ENCODE data around the gene CORO2B. TPM values are rescaled to one million over a fixed set of nuclear protein-coding genes. Genes with fewer than 3 reads are reported as not detected.

Gene CORO2B
- total RNA-seq, 1 donor from 2014 or later = 0.16 TPM

- intact Hi-C loops (cut with micrococcal nuclease) = loop anchor here (5.0 to 10.0 kb wide), 3 partner anchors 65 to 275 kb away; partner anchors contain the start of gene ANP32A
- Mint-ChIP-seq H3K27ac (no peak overlapping the region), H3K4me3 (no peak overlapping the region), H3K9me3 (no peaks in the 10 kb centered on the region), H3K4me1 (no peaks in the 10 kb centered on the region), H3K27me3 (peaks cover 39% of the 10 kb centered on the region), H3K36me3 (ENCODE audit: low read depth) (no peaks in the 10 kb centered on the region)
- DNase-seq = no peak
Measured at GRCh38 chr15:68550004-68550403, 28.8 kb upstream of the CORO2B start.

GRCh38 chr15:68550498-68551295 is 28.1 kb upstream of the CORO2B start:
- Mint-ChIP-seq H3K27ac (no peak overlapping the region), H3K9me3 (no peaks in the 10 kb centered on the region), H3K4me3 (no peak overlapping the region), H3K4me1 (no peaks in the 10 kb centered on the region), H3K27me3 (peaks cover 39% of the 10 kb centered on the region), H3K36me3 (ENCODE audit: low read depth) (no peaks in the 10 kb centered on the region)
- peak; percentile 92 for DNase-seq
- intact Hi-C loops (cut with micrococcal nuclease) = loop anchor here (5.0 to 10.0 kb wide), 3 partner anchors 64 to 274 kb away; partner anchors contain the start of gene ANP32A

GRCh38 chr15:68551296-68551635 is 27.5 kb upstream of the CORO2B start:
- Mint-ChIP-seq H3K36me3 (ENCODE audit: low read depth) (no peaks in the 10 kb centered on the region), H3K9me3 (no peaks in the 10 kb centered on the region), H3K4me1 (no peaks in the 10 kb centered on the region), H3K27me3 (peaks cover 36% of the 10 kb centered on the region), H3K4me3 (no peak overlapping the region), H3K27ac (no peak overlapping the region)
- DNase-seq = no peak
- intact Hi-C loops (cut with micrococcal nuclease) = loop anchor here (5.0 to 10.0 kb wide), 3 partner anchors 64 to 274 kb away; partner anchors contain the start of gene ANP32A

GRCh38 chr15:68552344-68552743 is 26.4 kb upstream of the CORO2B start:
- H3K4me1 Mint-ChIP-seq = no peaks in the 10 kb centered on the region
- peaks cover 37% of the 10 kb centered on the region for H3K27me3 Mint-ChIP-seq
- intact Hi-C loops (cut with micrococcal nuclease) = loop anchor here (5.0 to 10.0 kb wide), 3 partner anchors 62 to 272 kb away; partner anchors contain the start of gene ANP32A
- H3K9me3 Mint-ChIP-seq = no peaks in the 10 kb centered on the region
- no peaks in the 10 kb centered on the region for H3K36me3 Mint-ChIP-seq (ENCODE audit: low read depth)
- no peak for DNase-seq
- no peak overlapping the region for H3K27ac Mint-ChIP-seq
- H3K4me3 Mint-ChIP-seq = no peak overlapping the region

GRCh38 chr15:68552773-68553172 is 26.0 kb upstream of the CORO2B start:
- intact Hi-C loops (cut with micrococcal nuclease) = loop anchor here (5.0 to 10.0 kb wide), 3 partner anchors 62 to 272 kb away; partner anchors contain the start of gene ANP32A
- Mint-ChIP-seq H3K4me3 (no peak overlapping the region), H3K9me3 (no peaks in the 10 kb centered on the region), H3K27me3 (peaks cover 39% of the 10 kb centered on the region), H3K36me3 (ENCODE audit: low read depth) (no peaks in the 10 kb centered on the region), H3K27ac (no peak overlapping the region), H3K4me1 (no peaks in the 10 kb centered on the region)
- DNase-seq = no peak

GRCh38 chr15:68553314-68553993 is 25.3 kb upstream of the CORO2B start:
- Mint-ChIP-seq H3K4me3 (no peak overlapping the region), H3K4me1 (peaks cover under 1% of the 10 kb centered on the region), H3K27me3 (peaks cover 40% of the 10 kb centered on the region), H3K9me3 (no peaks in the 10 kb centered on the region), H3K36me3 (ENCODE audit: low read depth) (no peaks in the 10 kb centered on the region), H3K27ac (no peak overlapping the region)
- intact Hi-C loops (cut with micrococcal nuclease) = loop anchor here (5.0 to 10.0 kb wide), 3 partner anchors 61 to 271 kb away; partner anchors contain the start of gene ANP32A
- no peak for DNase-seq

- H3K4me3 Mint-ChIP-seq = no peak overlapping the region
- H3K27me3 Mint-ChIP-seq = peaks cover 43% of the 10 kb centered on the region
- intact Hi-C loops (cut with micrococcal nuclease) = loop anchor here (1.0 to 10.0 kb wide), 4 partner anchors 61 to 271 kb away; partner anchors contain the start of gene ANP32A
- H3K9me3 Mint-ChIP-seq = no peaks in the 10 kb centered on the region
- peaks cover 8% of the 10 kb centered on the region for H3K4me1 Mint-ChIP-seq
- DNase-seq = peak; percentile 92
- H3K36me3 Mint-ChIP-seq (ENCODE audit: low read depth) = no peaks in the 10 kb centered on the region
- H3K27ac Mint-ChIP-seq = no peak overlapping the region
Measured at GRCh38 chr15:68553994-68554720, 24.6 kb upstream of the CORO2B start.

- Mint-ChIP-seq H3K4me3 (no peak overlapping the region), H3K27me3 (peaks cover 48% of the 10 kb centered on the region), H3K36me3 (ENCODE audit: low read depth) (no peaks in the 10 kb centered on the region), H3K27ac (no peak overlapping the region), H3K4me1 (peaks cover 15% of the 10 kb centered on the region), H3K9me3 (no peaks in the 10 kb centered on the region)
- DNase-seq = no peak
- intact Hi-C loops (cut with micrococcal nuclease) = loop anchor here (1.0 to 10.0 kb wide), 4 partner anchors 60 to 270 kb away; partner anchors contain the start of gene ANP32A
Measured at GRCh38 chr15:68554721-68555678, 23.8 kb upstream of the CORO2B start.

GRCh38 chr15:68555679-68556037 is 23.1 kb upstream of the CORO2B start:
- no peak for DNase-seq
- peaks cover 18% of the 10 kb centered on the region for H3K4me1 Mint-ChIP-seq
- H3K9me3 Mint-ChIP-seq = no peaks in the 10 kb centered on the region
- H3K27ac Mint-ChIP-seq = no peak overlapping the region
- intact Hi-C loops (cut with micrococcal nuclease) = loop anchor here (10.0 kb wide), 2 partner anchors 59 to 269 kb away; partner anchors contain the start of gene ANP32A
- no peaks in the 10 kb centered on the region for H3K36me3 Mint-ChIP-seq (ENCODE audit: low read depth)
- peaks cover 49% of the 10 kb centered on the region for H3K27me3 Mint-ChIP-seq
- no peak overlapping the region for H3K4me3 Mint-ChIP-seq

GRCh38 chr15:68556139-68556990 is 22.4 kb upstream of the CORO2B start:
- H3K27ac Mint-ChIP-seq = no peak overlapping the region
- H3K27me3 Mint-ChIP-seq = peaks cover 50% of the 10 kb centered on the region
- no peak for DNase-seq
- intact Hi-C loops (cut with micrococcal nuclease) = loop anchor here (10.0 kb wide), 2 partner anchors 58 to 268 kb away; partner anchors contain the start of gene ANP32A
- H3K4me1 Mint-ChIP-seq = peaks cover 18% of the 10 kb centered on the region
- no peak overlapping the region for H3K4me3 Mint-ChIP-seq
- H3K9me3 Mint-ChIP-seq = no peaks in the 10 kb centered on the region
- no peaks in the 10 kb centered on the region for H3K36me3 Mint-ChIP-seq (ENCODE audit: low read depth)

- no peak for DNase-seq
- Mint-ChIP-seq H3K36me3 (ENCODE audit: low read depth) (no peaks in the 10 kb centered on the region), H3K27me3 (peaks cover 50% of the 10 kb centered on the region), H3K9me3 (no peaks in the 10 kb centered on the region), H3K27ac (no peak overlapping the region), H3K4me1 (peaks cover 18% of the 10 kb centered on the region), H3K4me3 (no peak overlapping the region)
- intact Hi-C loops (cut with micrococcal nuclease) = loop anchor here (2.0 to 10.0 kb wide), 3 partner anchors 57 to 267 kb away; partner anchors contain the start of gene ANP32A
Measured at GRCh38 chr15:68557469-68558317, 21.1 kb upstream of the CORO2B start.

Measured in activated CD4-positive, alpha-beta T cell treated with anti-CD3 and anti-CD28 coated beads, Interleukin-2, amount 10 ng/mL, durations not matched to agents 24 days and 14 days (primary cell).